HEK293 (cell line): ENCODE results near the gene PPIP5K2.

Source experiments
- CTCF ChIA-PET: fragments of 350-600 bp; formaldehyde crosslinking; extraction: SDS; loops from one replicate; lab custom pipeline; 2021; ENCODE audit warnings: antibody characterized with exemption; lab: Yijun Ruan, JAX
- POLR2A ChIA-PET: fragments of 300-600 bp; formaldehyde crosslinking; extraction: SDS; loops from one replicate; lab custom pipeline; 2020; ENCODE audit warnings: antibody characterized with exemption, inconsistent platforms; lab: Yijun Ruan, JAX
- H3K27ac ChIP-seq: fragments of 200-500 bp; sonication (Bioruptor generic); 2 replicates; pipeline ENCODE4 v1.5.1; 2014; ENCODE audit warnings: low read depth, low read length, control low read depth, inconsistent platforms; ENCODE audit errors: extremely low read depth
- H3K36me3 ChIP-seq, 2 experiments: fragments of 200-500 bp in 1 of 2; sonication (Bioruptor generic) in 1 of 2; 1 replicate in 1 of 2; 2 replicates in 1 of 2; pipeline ENCODE4 v1.5.1; 2014 to 2017; ENCODE audit warnings: inconsistent platforms in 2 of 2, low read length in 2 of 2; ENCODE audit not compliant: control insufficient read depth in 2 of 2, insufficient read depth in 1 of 2
- H3K4me1 ChIP-seq: fragments of 200-500 bp; sonication (Bioruptor generic); 2 replicates; pipeline ENCODE4 v1.5.1; 2014; ENCODE audit warnings: mild to moderate bottlenecking, low read length, inconsistent platforms; ENCODE audit not compliant: control insufficient read depth, insufficient read depth
- H3K4me3 ChIP-seq: 2 replicates; pipeline ENCODE4 v1.5.1; 2011; ENCODE audit warnings: low read depth, mild to moderate bottlenecking, control low read depth, low read length, moderate library complexity
- H3K9me3 ChIP-seq: fragments of 200-500 bp; sonication (Bioruptor generic); 2 replicates; pipeline ENCODE4 v1.5.1; 2014; ENCODE audit warnings: low read depth, low read length, inconsistent platforms; ENCODE audit not compliant: control insufficient read depth, insufficient read depth
- HOXD13 ChIP-seq: sonication (generic); formaldehyde crosslinking; IDR thresholded peaks from 2 replicates; pipeline ENCODE4 v1.8.0; 2022; ENCODE audit warnings: missing genetic modification reagents, borderline replicate concordance
- KLF16 ChIP-seq: fragments of 450-650 bp; formaldehyde crosslinking; IDR thresholded peaks from 2 replicates; pipeline ENCODE4 v1.5.1; 2017; ENCODE audit warnings: missing biosample characterization, missing genetic modification characterization
- KLF8 ChIP-seq: fragments of 450-650 bp; formaldehyde crosslinking; IDR thresholded peaks from 2 replicates; pipeline ENCODE4 v1.5.1; 2016; ENCODE audit warnings: missing biosample characterization, missing genetic modification characterization
- PRDM1 ChIP-seq: fragments of 450-650 bp; formaldehyde crosslinking; IDR thresholded peaks from 2 replicates; pipeline ENCODE4; 2016; ENCODE audit warnings: missing biosample characterization, missing genetic modification characterization
- TSHZ1 ChIP-seq: fragments of 450-650 bp; formaldehyde crosslinking; IDR thresholded peaks from 2 replicates; pipeline ENCODE4 v1.5.1; 2016; ENCODE audit warnings: missing biosample characterization, missing genetic modification characterization, borderline replicate concordance
- ZBTB1 ChIP-seq: fragments of 450-650 bp; formaldehyde crosslinking; IDR thresholded peaks from 2 replicates; pipeline ENCODE4 v1.5.1; 2016; ENCODE audit warnings: missing biosample characterization, missing genetic modification characterization
- ZBTB20 ChIP-seq: fragments of 450-650 bp; formaldehyde crosslinking; IDR thresholded peaks from 2 replicates; pipeline ENCODE4 v1.5.1; 2016; ENCODE audit warnings: missing biosample characterization, missing genetic modification characterization
- ZBTB6 ChIP-seq: fragments of 450-650 bp; formaldehyde crosslinking; IDR thresholded peaks from 2 replicates; pipeline ENCODE4 v1.5.1; 2017; ENCODE audit warnings: missing biosample characterization, missing genetic modification characterization
- ZNF10 ChIP-seq: fragments of 450-650 bp; formaldehyde crosslinking; IDR thresholded peaks from 2 replicates; pipeline ENCODE4 v1.5.1; 2017; ENCODE audit warnings: missing biosample characterization, missing genetic modification characterization
- ZNF140 ChIP-seq: fragments of 450-650 bp; formaldehyde crosslinking; IDR thresholded peaks from 2 replicates; pipeline ENCODE4 v1.5.1; 2016; ENCODE audit warnings: missing biosample characterization, missing genetic modification characterization
- ZNF146 ChIP-seq: fragments of 450-650 bp; formaldehyde crosslinking; IDR thresholded peaks from 2 replicates; pipeline ENCODE4 v1.5.1; 2016; ENCODE audit warnings: missing biosample characterization, missing genetic modification characterization
- ZNF214 ChIP-seq: fragments of 450-650 bp; formaldehyde crosslinking; IDR thresholded peaks from 2 replicates; pipeline ENCODE4 v1.5.1; 2017; ENCODE audit warnings: missing biosample characterization, mild to moderate bottlenecking, missing genetic modification characterization, borderline replicate concordance
- ZNF221 ChIP-seq: fragments of 450-650 bp; formaldehyde crosslinking; IDR thresholded peaks from 2 replicates; pipeline ENCODE4 v1.5.1; 2017; ENCODE audit warnings: missing biosample characterization, missing genetic modification characterization, borderline replicate concordance
- ZNF266 ChIP-seq: fragments of 450-650 bp; formaldehyde crosslinking; IDR thresholded peaks from 2 replicates; pipeline ENCODE4 v1.5.1; 2016; ENCODE audit warnings: missing biosample characterization, missing genetic modification characterization, low read depth
- ZNF354C ChIP-seq: fragments of 450-650 bp; formaldehyde crosslinking; IDR thresholded peaks from 2 replicates; pipeline ENCODE4 v1.5.1; 2016; ENCODE audit warnings: missing biosample characterization, missing genetic modification characterization, low read depth, borderline replicate concordance
- ZNF391 ChIP-seq: fragments of 450-650 bp; formaldehyde crosslinking; IDR thresholded peaks from 2 replicates; pipeline ENCODE4 v1.5.1; 2016; ENCODE audit warnings: low read depth, missing biosample characterization, missing genetic modification characterization, borderline replicate concordance
- ZNF394 ChIP-seq: fragments of 450-650 bp; formaldehyde crosslinking; IDR thresholded peaks from 2 replicates; pipeline ENCODE4 v1.5.1; 2016; ENCODE audit warnings: missing biosample characterization, missing genetic modification characterization, mild to moderate bottlenecking, moderate library complexity, borderline replicate concordance
- ZNF433 ChIP-seq: fragments of 450-650 bp; formaldehyde crosslinking; IDR thresholded peaks from 2 replicates; pipeline ENCODE4 v1.5.1; 2016; ENCODE audit warnings: missing biosample characterization, missing genetic modification characterization, low read depth
- ZNF473 ChIP-seq: fragments of 450-650 bp; formaldehyde crosslinking; IDR thresholded peaks from 2 replicates; pipeline ENCODE4 v1.5.1; 2017; ENCODE audit warnings: missing biosample characterization, missing genetic modification characterization
- ZNF529 ChIP-seq: fragments of 450-650 bp; formaldehyde crosslinking; IDR thresholded peaks from 2 replicates; pipeline ENCODE4 v1.5.1; 2017; ENCODE audit warnings: missing genetic modification characterization, missing biosample characterization; ENCODE audit not compliant: insufficient replicate concordance
- ZNF555 ChIP-seq: fragments of 450-650 bp; formaldehyde crosslinking; conservative IDR thresholded peaks from 2 replicates; pipeline ENCODE4 v1.5.1; 2017; ENCODE audit warnings: missing biosample characterization, mild to moderate bottlenecking, missing genetic modification characterization, inconsistent platforms
- ZNF639 ChIP-seq: fragments of 450-650 bp; formaldehyde crosslinking; IDR thresholded peaks from 2 replicates; pipeline ENCODE4 v1.5.1; 2016; ENCODE audit warnings: missing biosample characterization, missing genetic modification characterization
- ZNF670 ChIP-seq: fragments of 450-650 bp; formaldehyde crosslinking; IDR thresholded peaks from 2 replicates; pipeline ENCODE4 v1.5.1; 2016; ENCODE audit warnings: missing biosample characterization, missing genetic modification characterization, low read depth
- ZNF704 ChIP-seq: fragments of 450-650 bp; formaldehyde crosslinking; IDR thresholded peaks from 2 replicates; pipeline ENCODE4 v1.5.1; 2016; ENCODE audit warnings: missing biosample characterization, missing genetic modification characterization
- ZNF776 ChIP-seq: fragments of 450-650 bp; formaldehyde crosslinking; IDR thresholded peaks from 2 replicates; pipeline ENCODE4 v1.5.0; 2017; ENCODE audit warnings: missing biosample characterization, missing genetic modification characterization, borderline replicate concordance
- ZNF792 ChIP-seq: fragments of 450-650 bp; formaldehyde crosslinking; IDR thresholded peaks from 2 replicates; pipeline ENCODE4 v1.5.1; 2016; ENCODE audit warnings: missing biosample characterization, missing genetic modification characterization

The PPIP5K2 gene

GRCh38 chr5:103249068-103249467, 129.0 kb downstream of the PPIP5K2 start:
- no peaks in the 10 kb centered on the region for H3K9me3 ChIP-seq
- TF ChIP-seq ZBTB6 (tag by site-specific recombination) (no peak), ZNF529 (peak; percentile 91)
- no peaks in the 10 kb centered on the region for H3K4me1 ChIP-seq
- CTCF ChIA-PET, result no interaction called here
- H3K36me3 ChIP-seq, result no peaks in the 10 kb centered on the region
- POLR2A ChIA-PET, result no interaction called here
- H3K4me3 ChIP-seq, result no peak overlapping the region
- H3K27ac ChIP-seq, result no peak overlapping the region

- Histone ChIP-seq H3K4me3 (no peak overlapping the region), H3K4me1 (no peaks in the 10 kb centered on the region), H3K36me3 (no peaks in the 10 kb centered on the region), H3K9me3 (no peaks in the 10 kb centered on the region), H3K27ac (no peak overlapping the region)
- no peak for TF ChIP-seq ZNF555
- no peak for TF ChIP-seq ZNF10 (tag by site-specific recombination)
- no peak for TF ChIP-seq KLF16
- no peak for TF ChIP-seq ZNF354C (tag by site-specific recombination)
- no peak for TF ChIP-seq TSHZ1
- no peak for TF ChIP-seq HOXD13 (CRISPR knock-in tag)
- no peak for TF ChIP-seq ZNF473 (tag by site-specific recombination)
- no peak for TF ChIP-seq ZNF639 (tag by site-specific recombination)
- TF ChIP-seq ZNF792 (tag by site-specific recombination), result no peak
- TF ChIP-seq ZNF221 (tag by site-specific recombination), result no peak
- no peak for TF ChIP-seq ZNF433 (tag by site-specific recombination)
- no peak for TF ChIP-seq PRDM1 (tag by site-specific recombination)
- no peak for TF ChIP-seq ZNF704 (tag by site-specific recombination)
- ChIA-PET POLR2A (no interaction called here), CTCF (interaction anchor here (1.1 kb wide), 1 partner anchor 52 kb away, joined by 3 read pairs; no protein-coding TSS in a partner anchor)
These were observed 134.8 kb downstream of the PPIP5K2 start for GRCh38 chr5:103254921-103255320.

GRCh38 chr5:103255691-103256090, 135.6 kb downstream of the PPIP5K2 start:
- no peak overlapping the region for H3K4me3 ChIP-seq
- H3K27ac ChIP-seq, result no peak overlapping the region
- H3K4me1 ChIP-seq, result no peaks in the 10 kb centered on the region
- no peaks in the 10 kb centered on the region for H3K9me3 ChIP-seq
- POLR2A ChIA-PET, result no interaction called here
- CTCF ChIA-PET, result interaction anchor here (0.5 to 1.1 kb wide), 2 partner anchors 53 to 101 kb away, joined by 3 read pairs; no protein-coding TSS in a partner anchor
- no peaks in the 10 kb centered on the region for H3K36me3 ChIP-seq
- TF ChIP-seq ZNF670 (tag by site-specific recombination) (no peak), ZNF792 (tag by site-specific recombination) (no peak), ZNF146 (tag by site-specific recombination) (no peak), ZNF776 (tag by site-specific recombination) (no peak), ZNF391 (tag by site-specific recombination) (no peak), ZNF140 (no peak), ZNF266 (tag by site-specific recombination) (no peak), ZBTB20 (tag by site-specific recombination) (no peak), ZBTB1 (tag by site-specific recombination) (no peak), KLF8 (no peak), ZNF214 (tag by site-specific recombination) (no peak), ZNF394 (tag by site-specific recombination) (no peak)
